ENCODE measurements around the gene TEX13A.

GRCh38 chrX:105179644-105180043, 40.9 kb downstream of the TEX13A start:
- TF ChIP-seq EZH2 (IDR thresholded peaks at IDR 0.05; ENCODE audit: low read depth, unreplicated experiment) = no peak
- TF ChIP-seq CTCF (conservative IDR thresholded peaks at IDR 0.05; ENCODE audit: low read depth in 2 of 2) = no peak
- no peak for TF ChIP-seq EZH2phosphoT487 (IDR thresholded peaks at IDR 0.05; ENCODE audit: unreplicated experiment)
- TF ChIP-seq STAT1 (IDR thresholded peaks at IDR 0.05; ENCODE audit: unreplicated experiment) = no peak
- no peak for TF ChIP-seq ZNF462 (CRISPR knock-in tag; IDR thresholded peaks at IDR 0.05)
